A673 (cell line): ENCODE measurements around the gene SLC25A11.

Experiments
- CTCF ChIP-seq: fragments of 300-800, 200-600 bp; sonication (generic); conservative IDR thresholded peaks from 2 replicates; pipeline ENCODE4 v1.5.1; 2017; ENCODE audit warnings: low read depth, mild to moderate bottlenecking, antibody characterized with exemption, low read length, moderate library complexity, mixed read lengths
- EZH2 ChIP-seq: fragments of 200-600 bp; sonication (generic); IDR thresholded peaks from 2 replicates; pipeline ENCODE4 v1.6.1; 2017; ENCODE audit warnings: borderline replicate concordance, low read depth, mild to moderate bottlenecking, mixed read lengths, antibody characterized with exemption, low read length; ENCODE audit not compliant: poor library complexity, severe bottlenecking

GRCh38 chr17:4893721-4894560 is 45.9 kb downstream of the SLC25A11 start:
- TF ChIP-seq CTCF (no peak), EZH2 (no peak)
